ENCODE results near the gene MUC5AC. TPM values are rescaled to one million over a fixed set of nuclear protein-coding genes. Genes with fewer than 3 reads are reported as not detected.

The MUC5AC gene
- total RNA-seq, 1 donor from 2014 or later = not detected

DNA sequence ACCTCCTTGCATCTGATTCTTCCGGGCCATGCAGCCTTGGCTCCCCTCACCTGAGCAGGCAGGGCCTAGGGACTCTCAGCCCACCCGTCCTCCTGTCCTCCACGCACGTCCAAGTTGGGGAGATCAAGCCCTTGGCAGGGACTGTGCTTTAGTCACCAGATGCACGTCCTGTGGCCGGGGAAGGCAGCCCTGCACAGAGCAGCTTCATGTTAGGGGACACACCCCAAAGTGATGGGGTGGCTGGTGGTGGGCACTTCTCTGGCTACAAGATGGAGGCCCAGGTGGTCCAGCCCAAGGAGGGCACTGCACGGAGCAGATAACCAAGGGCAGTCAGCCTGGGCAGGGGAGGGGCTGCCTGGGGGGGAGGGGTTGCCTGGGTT, 66.3 kb downstream of the MUC5AC start:
- DNase-seq (no peak), ATAC-seq (ENCODE audit: low read depth) (no peak)
- no peaks in the 10 kb centered on the region for H3K36me3 Mint-ChIP-seq (ENCODE audit: low read depth)
- H3K4me3 Mint-ChIP-seq = no peak overlapping the region
- ChIA-PET POLR2A (no interaction called here), CTCF (no interaction called here)
- H3K9me3 Mint-ChIP-seq = no peaks in the 10 kb centered on the region
- H3K27ac Mint-ChIP-seq = no peak overlapping the region
- H3K4me1 Mint-ChIP-seq = no peaks in the 10 kb centered on the region
- TF ChIP-seq, protein P1, sequence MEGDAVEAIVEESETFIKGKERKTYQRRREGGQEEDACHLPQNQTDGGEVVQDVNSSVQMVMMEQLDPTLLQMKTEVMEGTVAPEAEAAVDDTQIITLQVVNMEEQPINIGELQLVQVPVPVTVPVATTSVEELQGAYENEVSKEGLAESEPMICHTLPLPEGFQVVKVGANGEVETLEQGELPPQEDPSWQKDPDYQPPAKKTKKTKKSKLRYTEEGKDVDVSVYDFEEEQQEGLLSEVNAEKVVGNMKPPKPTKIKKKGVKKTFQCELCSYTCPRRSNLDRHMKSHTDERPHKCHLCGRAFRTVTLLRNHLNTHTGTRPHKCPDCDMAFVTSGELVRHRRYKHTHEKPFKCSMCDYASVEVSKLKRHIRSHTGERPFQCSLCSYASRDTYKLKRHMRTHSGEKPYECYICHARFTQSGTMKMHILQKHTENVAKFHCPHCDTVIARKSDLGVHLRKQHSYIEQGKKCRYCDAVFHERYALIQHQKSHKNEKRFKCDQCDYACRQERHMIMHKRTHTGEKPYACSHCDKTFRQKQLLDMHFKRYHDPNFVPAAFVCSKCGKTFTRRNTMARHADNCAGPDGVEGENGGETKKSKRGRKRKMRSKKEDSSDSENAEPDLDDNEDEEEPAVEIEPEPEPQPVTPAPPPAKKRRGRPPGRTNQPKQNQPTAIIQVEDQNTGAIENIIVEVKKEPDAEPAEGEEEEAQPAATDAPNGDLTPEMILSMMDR (IDR thresholded peaks at IDR 0.05) = no peak
- intact Hi-C loops (cut with micrococcal nuclease) = no loop called here
- peaks cover 9% of the 10 kb centered on the region for H3K27me3 Mint-ChIP-seq

DNA sequence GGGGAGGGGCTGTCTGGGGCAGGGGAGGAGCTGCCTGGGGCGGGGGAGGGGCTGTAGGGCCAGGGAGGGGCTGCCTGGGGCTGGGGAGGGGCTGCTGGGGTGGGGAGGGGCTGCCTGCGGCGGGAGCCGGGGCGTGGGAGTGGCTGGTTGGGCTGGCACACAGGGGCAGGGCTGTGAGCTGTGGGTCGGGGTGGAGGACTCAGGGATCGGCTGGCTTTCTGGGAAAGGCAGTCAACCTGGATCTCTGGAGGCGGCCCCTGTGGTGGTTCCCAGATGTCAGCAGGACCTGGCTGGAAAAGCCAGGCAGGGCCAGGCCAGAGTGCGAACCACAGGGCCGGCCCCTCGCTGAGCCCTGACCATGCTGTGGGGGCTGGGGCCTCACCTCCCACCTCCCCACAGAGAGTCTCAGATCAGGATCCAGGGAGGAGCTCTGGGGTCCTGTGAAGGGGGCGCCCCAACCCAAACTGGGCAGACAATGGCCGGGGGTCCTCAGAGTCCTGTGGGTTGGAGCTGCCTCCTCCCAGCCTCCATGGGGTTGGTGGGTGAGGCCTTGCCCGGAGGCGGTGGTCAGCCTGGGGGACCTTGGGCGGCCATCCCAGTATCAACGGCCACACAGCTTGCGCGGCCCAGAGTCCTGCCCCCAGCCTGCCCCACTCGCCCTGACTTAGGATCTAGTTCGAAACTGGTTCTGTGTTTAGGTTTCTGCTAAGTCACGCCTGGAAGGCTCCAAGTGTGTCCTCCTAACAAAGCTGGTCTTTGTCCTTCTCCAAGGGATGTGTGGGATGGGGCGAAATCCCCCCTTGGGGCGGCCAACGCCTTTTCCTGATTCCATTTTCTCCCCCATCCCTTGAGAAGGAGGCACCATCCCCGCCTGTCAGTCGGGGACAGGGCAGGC, 67.0 kb downstream of the MUC5AC start:
- no peak overlapping the region for H3K27ac Mint-ChIP-seq
- no peaks in the 10 kb centered on the region for H3K4me1 Mint-ChIP-seq

DNA sequence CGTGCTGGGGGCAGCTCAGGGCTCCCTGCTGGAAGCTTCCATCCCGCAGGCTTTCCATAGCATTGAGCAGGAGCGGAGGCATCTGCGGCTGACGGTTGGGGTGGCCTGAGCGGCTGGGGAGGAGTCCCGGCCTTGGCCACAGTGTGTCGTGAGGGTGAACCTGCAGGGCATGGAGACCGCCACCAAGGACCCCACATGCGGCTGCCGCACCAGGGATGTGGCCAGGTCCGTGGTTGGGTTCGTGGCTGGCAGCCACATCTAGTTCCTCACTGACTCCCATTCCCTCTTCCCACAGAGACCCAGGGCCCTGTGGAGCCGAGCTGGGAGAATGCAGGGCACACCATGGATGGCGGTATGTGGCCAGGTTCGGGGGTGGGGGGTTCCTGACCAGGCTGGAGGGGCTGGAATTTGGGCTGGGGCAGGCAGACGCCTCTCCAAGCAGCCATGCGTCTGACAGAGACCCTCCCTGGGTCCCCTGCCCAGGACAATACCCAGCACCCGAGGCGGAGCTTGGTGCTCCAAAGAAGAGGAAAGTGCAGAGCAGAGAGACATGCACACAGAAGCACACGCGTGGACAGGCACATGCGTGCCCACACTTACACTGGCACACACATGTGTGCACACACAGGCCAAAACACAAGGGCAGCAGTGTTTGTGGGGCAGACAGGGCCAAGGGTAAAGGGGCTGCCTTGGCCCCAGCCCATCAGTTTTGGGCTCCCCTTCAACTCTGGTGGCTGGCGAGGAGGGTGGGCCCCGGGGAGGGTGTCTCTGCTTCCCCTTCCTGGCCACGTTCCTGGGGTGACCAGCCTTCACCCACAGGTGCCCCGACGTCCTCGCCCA, 67.9 kb downstream of the MUC5AC start:
- no peak overlapping the region for H3K4me3 Mint-ChIP-seq
- CTCF ChIA-PET = no interaction called here

More for the DNA sequence above, 67.0 kb downstream of the MUC5AC start:
- Mint-ChIP-seq H3K9me3 (no peaks in the 10 kb centered on the region), H3K36me3 (ENCODE audit: low read depth) (no peaks in the 10 kb centered on the region), H3K4me3 (no peak overlapping the region), H3K27me3 (peaks cover 9% of the 10 kb centered on the region)
- TF ChIP-seq, protein P1 (IDR thresholded peaks at IDR 0.05) = no peak
- ATAC-seq (ENCODE audit: low read depth) (no peak), DNase-seq (no peak)
- intact Hi-C loops (cut with micrococcal nuclease) = no loop called here
- ChIA-PET CTCF (no interaction called here), POLR2A (no interaction called here)

DNA sequence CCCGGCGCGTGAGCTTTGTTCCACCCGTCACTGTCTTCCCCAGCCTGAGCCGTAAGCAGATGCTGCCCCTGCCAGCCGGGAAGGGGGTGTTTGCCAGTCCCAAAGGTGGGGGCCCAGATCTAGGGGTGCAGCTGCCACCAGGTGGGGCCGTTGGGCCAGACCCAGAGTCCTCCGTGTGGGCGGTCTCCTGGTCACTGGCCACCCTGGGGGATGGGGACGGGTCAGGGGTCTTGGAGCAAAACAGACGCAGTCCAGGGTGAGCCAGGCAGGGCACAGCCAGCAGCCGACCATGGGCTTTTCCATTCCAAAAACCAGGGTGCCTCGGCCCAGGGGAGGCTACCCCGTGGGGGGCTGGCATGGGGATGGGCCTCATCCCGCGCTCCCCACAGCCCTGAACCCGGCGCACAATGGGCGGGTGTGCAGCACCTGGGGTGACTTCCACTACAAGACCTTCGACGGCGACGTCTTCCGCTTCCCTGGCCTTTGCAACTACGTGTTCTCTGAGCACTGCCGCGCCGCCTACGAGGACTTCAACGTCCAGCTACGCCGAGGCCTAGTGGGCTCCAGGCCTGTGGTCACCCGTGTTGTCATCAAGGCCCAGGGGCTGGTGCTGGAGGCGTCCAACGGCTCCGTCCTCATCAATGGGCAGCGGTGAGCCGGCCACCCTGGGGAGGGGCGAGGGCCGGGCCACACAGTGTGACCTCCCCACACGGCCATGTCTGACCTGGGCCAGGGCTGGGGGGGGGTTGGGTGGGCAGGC, 68.7 kb downstream of the MUC5AC start:
- no peaks in the 10 kb centered on the region for H3K36me3 Mint-ChIP-seq (ENCODE audit: low read depth)
- no peak overlapping the region for H3K27ac Mint-ChIP-seq
- DNase-seq = no peak
- H3K4me3 Mint-ChIP-seq = no peak overlapping the region
- peaks cover 5% of the 10 kb centered on the region for H3K27me3 Mint-ChIP-seq
- H3K9me3 Mint-ChIP-seq = no peaks in the 10 kb centered on the region
- TF ChIP-seq, protein P1 (IDR thresholded peaks at IDR 0.05) = no peak
- POLR2A ChIA-PET = no interaction called here
- intact Hi-C loops (cut with micrococcal nuclease) = no loop called here
- CTCF ChIA-PET = no interaction called here
- no peaks in the 10 kb centered on the region for H3K4me1 Mint-ChIP-seq
- no peak for ATAC-seq (ENCODE audit: low read depth)

More for the DNA sequence above, 67.9 kb downstream of the MUC5AC start:
- H3K9me3 Mint-ChIP-seq = no peaks in the 10 kb centered on the region
- POLR2A ChIA-PET = no interaction called here
- H3K27ac Mint-ChIP-seq = no peak overlapping the region
- ATAC-seq (ENCODE audit: low read depth) (no peak), DNase-seq (no peak)
- intact Hi-C loops (cut with micrococcal nuclease) = no loop called here
- no peaks in the 10 kb centered on the region for H3K4me1 Mint-ChIP-seq
- TF ChIP-seq, protein P1 (IDR thresholded peaks at IDR 0.05) = no peak
- H3K36me3 Mint-ChIP-seq (ENCODE audit: low read depth) = no peaks in the 10 kb centered on the region
- H3K27me3 Mint-ChIP-seq = peaks cover 9% of the 10 kb centered on the region
